Lung microvascular endothelial cell (primary cell): ENCODE results near the gene KDM5B. TPM values are rescaled to one million over a fixed set of nuclear protein-coding genes. Genes with fewer than 3 reads are reported as not detected.
"Not testable (repeated sequence)": the region's sequence is repeated elsewhere in the genome, so short reads cannot be mapped to it uniquely, and the experiment has no call there.

Experiments used
- DNase-seq, 2 donors: peaks; one replicate each; pipeline versions ENCODE4 v3.0.0 to v3.0.0-alpha.2; 2010; ENCODE audit warnings: low read depth in 2 of 2
- total RNA-seq: library from RNA; depleted of rRNA; stranded (reverse); fragments of >200 nt; gene quantifications from 2 replicates; pipeline ENCODE4 v1.2.1, GENCODE V29; 2014

The KDM5B gene
- total RNA-seq, 1 donor from 2014 or later, result 54.0 TPM

GRCh38 chr1:202791077-202791747, 17.0 kb downstream of the KDM5B start:
- peak in 1 of 2 donors; percentile 42 for DNase-seq

GRCh38 chr1:202788800-202789199, 19.4 kb downstream of the KDM5B start:
- no peak for DNase-seq

GRCh38 chr1:202786804-202787203, 21.4 kb downstream of the KDM5B start:
- DNase-seq, result no peak

- DNase-seq, result no peak
Observed at GRCh38 chr1:202781180-202781579, 27.0 kb downstream of the KDM5B start.

GRCh38 chr1:202770135-202770534, 38.1 kb downstream of the KDM5B start:
- no peak for DNase-seq

GRCh38 chr1:202765721-202766120, 42.5 kb downstream of the KDM5B start:
- DNase-seq, result no peak

- DNase-seq, result no peak
Observed at GRCh38 chr1:202762019-202762418, 46.2 kb downstream of the KDM5B start.

- DNase-seq, result no peak
Observed at GRCh38 chr1:202760589-202760988, 47.6 kb downstream of the KDM5B start.

GRCh38 chr1:202756391-202756790, 51.8 kb downstream of the KDM5B start:
- DNase-seq, result no peak

- no peak for DNase-seq
Observed at GRCh38 chr1:202754293-202754692, 53.9 kb downstream of the KDM5B start.

GRCh38 chr1:202752774-202753173, 55.4 kb downstream of the KDM5B start:
- no peak for DNase-seq

- peak in 1 of 2 donors; percentile 32 for DNase-seq
Observed at GRCh38 chr1:202750761-202751160, 57.5 kb downstream of the KDM5B start.

- no peak for DNase-seq
Observed at GRCh38 chr1:202750024-202750423, 58.2 kb downstream of the KDM5B start.

- DNase-seq, result no peak
Observed at GRCh38 chr1:202745323-202745888, 62.8 kb downstream of the KDM5B start.

- not testable (repeated sequence) for DNase-seq
Observed at GRCh38 chr1:202744770-202745169, 63.5 kb downstream of the KDM5B start.

- DNase-seq, result no peak
Observed at GRCh38 chr1:202742496-202742895, 65.7 kb downstream of the KDM5B start.

- DNase-seq, result no peak
Observed at GRCh38 chr1:202733251-202733650, 75.0 kb downstream of the KDM5B start.

GRCh38 chr1:202728951-202729350, 79.3 kb downstream of the KDM5B start:
- DNase-seq, result no peak

GRCh38 chr1:202725526-202725925, 82.7 kb downstream of the KDM5B start:
- DNase-seq, result no peak

- no peak for DNase-seq
Observed at GRCh38 chr1:202723708-202724107, 84.5 kb downstream of the KDM5B start.

GRCh38 chr1:202723046-202723445, 85.2 kb downstream of the KDM5B start:
- not testable (repeated sequence) for DNase-seq

GRCh38 chr1:202716654-202717053, 91.6 kb downstream of the KDM5B start:
- DNase-seq, result no peak

GRCh38 chr1:202714202-202714601, 94.0 kb downstream of the KDM5B start:
- not testable (repeated sequence) for DNase-seq
